HCT116 (cell line): ENCODE data around the gene CEP19. TPM values are rescaled to one million over a fixed set of nuclear protein-coding genes. Genes with fewer than 3 reads are reported as not detected.

Experiments used
- ATAC-seq: fragments of 200-7000 bp; cut with Tn5 transposase; 2 replicates; pipeline ENCODE4 v1.9.1; 2020; ENCODE audit warnings: mild to moderate bottlenecking, moderate library complexity
- BruUV-seq: library from RNA; stranded (reverse); fragments of 400-500 nt; replicated peaks from 2 replicates; lab custom pipeline; 2021; lab: Mats Ljungman, UMichigan
- CTCF ChIA-PET: fragments of 300-600 bp; sonication (Branson Sonifier 250); formaldehyde crosslinking; loops from one replicate; lab custom pipeline; 2021; ENCODE audit warnings: antibody characterized with exemption; lab: Charles Lee
- POLR2A ChIA-PET: fragments of 300-600, 350-600 bp; sonication (Branson Sonifier 250); formaldehyde crosslinking; loops from one replicate; lab custom pipeline; 2021; ENCODE audit warnings: antibody characterized with exemption; lab: Charles Lee
- RAD21 ChIA-PET, 2 experiments: fragments of 300-600 bp; sonication (Branson Sonifier 250); formaldehyde crosslinking; loops; one replicate each; lab custom pipeline; 2023; ENCODE audit warnings: low total read pairs in 2 of 2; ENCODE audit not compliant: uncharacterized antibody in 2 of 2, unreplicated experiment in 2 of 2, low non-redundant PET in 1 of 2; lab: Charles Lee
- DNase-seq: peaks from one replicate; pipeline ENCODE4 v3.0.0-alpha.2; 2010; ENCODE audit warnings: low read depth, low spot score
- H2AFZ ChIP-seq: fragments of 200-600 bp; shearing (Covaris generic), sonication (generic); 2 replicates; pipeline ENCODE4 v1.6.1; 2017; ENCODE audit warnings: low read depth, mixed run types, mixed read lengths, antibody characterized with exemption, low read length; ENCODE audit not compliant: poor library complexity, severe bottlenecking
- H3K27ac ChIP-seq: 2 replicates; pipeline ENCODE4 v1.5.1; 2012; ENCODE audit warnings: low read depth, low read length
- H3K27me3 ChIP-seq: fragments of 200-600 bp; sonication (generic); 2 replicates; pipeline ENCODE4 v1.6.1; 2016; ENCODE audit warnings: mixed run types, low read length, mixed read lengths; ENCODE audit not compliant: insufficient read depth
- H3K36me3 ChIP-seq, 2 experiments: fragments of 200-500 bp in 1 of 2; fragments of 200-600 bp in 1 of 2; sonication (Bioruptor generic) in 1 of 2; sonication (generic) in 1 of 2; 2 replicates each; pipeline versions ENCODE4 v1.5.1 to v1.6.1; 2014 to 2016; ENCODE audit warnings: low read length in 2 of 2, inconsistent platforms in 1 of 2, mixed read lengths in 1 of 2, mixed run types in 1 of 2; ENCODE audit not compliant: insufficient read depth in 2 of 2, control insufficient read depth in 1 of 2
- H3K4me1 ChIP-seq, 2 experiments: fragments of 200-600 bp in 1 of 2; sonication (generic) in 1 of 2; 2 replicates each; pipeline versions ENCODE4 v1.5.1 to v1.6.1; 2012 to 2017; ENCODE audit warnings: low read length in 2 of 2, inconsistent platforms in 1 of 2, mild to moderate bottlenecking in 1 of 2, mixed read lengths in 1 of 2, mixed run types in 1 of 2, moderate library complexity in 1 of 2; ENCODE audit not compliant: insufficient read depth in 2 of 2, control insufficient read depth in 1 of 2
- H3K4me2 ChIP-seq: fragments of 200-600 bp; sonication (generic); 2 replicates; pipeline ENCODE4 v1.6.1; 2017; ENCODE audit warnings: mixed run types, low read length, mixed read lengths
- H3K4me3 ChIP-seq, 2 experiments: fragments of 200-600 bp in 1 of 2; sonication (generic) in 1 of 2; replicated peaks in 1 of 2; 2 replicates each; pipeline ENCODE4 v1.5.1; 2011 to 2016; ENCODE audit warnings: low read length in 2 of 2, control low read depth in 1 of 2, low read depth in 1 of 2, mild to moderate bottlenecking in 1 of 2, mixed read lengths in 1 of 2, mixed run types in 1 of 2
- H3K79me2 ChIP-seq: fragments of 200-600 bp; sonication (generic); 2 replicates; pipeline ENCODE4 v1.6.1; 2017; ENCODE audit warnings: mild to moderate bottlenecking, mixed run types, low read length, moderate library complexity, mixed read lengths; ENCODE audit not compliant: insufficient read depth
- H3K9ac ChIP-seq: fragments of 200-600 bp; sonication (generic); 2 replicates; pipeline ENCODE4 v1.6.1; 2016; ENCODE audit warnings: low read length, mixed read lengths
- H3K9me2 ChIP-seq: fragments of 200-600 bp; sonication (generic), shearing (Covaris generic); 2 replicates; pipeline ENCODE4 v1.6.1; 2017; ENCODE audit warnings: mixed run types, mild to moderate bottlenecking, moderate library complexity; ENCODE audit not compliant: insufficient read depth
- H3K9me3 ChIP-seq, 2 experiments: fragments of 200-500 bp in 1 of 2; fragments of 200-600 bp in 1 of 2; sonication (Bioruptor generic) in 1 of 2; sonication (generic) in 1 of 2; 2 replicates each; pipeline ENCODE4 v1.6.1; 2014 to 2017; ENCODE audit warnings: low read length in 2 of 2, mixed read lengths in 2 of 2, inconsistent platforms in 1 of 2, low read depth in 1 of 2, mild to moderate bottlenecking in 1 of 2, mixed run types in 1 of 2, moderate library complexity in 1 of 2; ENCODE audit not compliant: control insufficient read depth in 1 of 2, insufficient read depth in 1 of 2
- H4K20me1 ChIP-seq: fragments of 200-600 bp; sonication (generic), shearing (Covaris generic); 2 replicates; pipeline ENCODE4 v1.6.1; 2017; ENCODE audit warnings: mixed run types, mild to moderate bottlenecking, moderate library complexity; ENCODE audit not compliant: insufficient read depth
- CBX3 ChIP-seq: IDR thresholded peaks from 2 replicates; pipeline ENCODE4 v1.6.1; 2012; ENCODE audit warnings: low read depth
- EGR1 ChIP-seq: IDR thresholded peaks from 2 replicates; pipeline ENCODE4 v1.6.1; 2012; ENCODE audit warnings: low read depth
- EZH2 ChIP-seq: fragments of 200-600 bp; sonication (generic); IDR thresholded peaks from 2 replicates; pipeline ENCODE4 v1.6.1; 2017; ENCODE audit warnings: antibody characterized with exemption, mixed run types
- EZH2phosphoT487 ChIP-seq: fragments of 200-600 bp; IDR thresholded peaks from 2 replicates; pipeline ENCODE4 v1.6.1; 2018; ENCODE audit warnings: antibody characterized with exemption, borderline replicate concordance
- MAX ChIP-seq: IDR thresholded peaks from 2 replicates; pipeline ENCODE4 v1.6.1; 2012
- POLR2A ChIP-seq: IDR thresholded peaks from 2 replicates; pipeline ENCODE4 v1.7.0; 2011; ENCODE audit warnings: borderline replicate concordance; ENCODE audit not compliant: insufficient read depth, insufficient read length; ENCODE audit errors: extremely low read depth
- POLR2AphosphoS5 ChIP-seq: IDR thresholded peaks from 2 replicates; pipeline ENCODE4 v1.6.1; 2011; ENCODE audit warnings: mild to moderate bottlenecking, low read depth, low read length, moderate library complexity
- SIN3A ChIP-seq: IDR thresholded peaks from 2 replicates; pipeline ENCODE4 v1.6.1; 2012; ENCODE audit warnings: low read depth
- SP1 ChIP-seq: IDR thresholded peaks from 2 replicates; pipeline ENCODE4 v1.6.1; 2012; ENCODE audit warnings: low read depth
- SRF ChIP-seq: IDR thresholded peaks from 2 replicates; pipeline ENCODE4 v1.6.1; 2012; ENCODE audit warnings: low read depth
- ZBTB33 ChIP-seq: IDR thresholded peaks from 2 replicates; pipeline ENCODE4 v1.6.1; 2011; ENCODE audit warnings: mild to moderate bottlenecking, low read length, moderate library complexity; ENCODE audit not compliant: insufficient replicate concordance; ENCODE audit errors: extremely low read depth
- ZFX ChIP-seq: fragments of 450-650 bp; IDR thresholded peaks from 2 replicates; pipeline ENCODE4 v1.6.1; 2017
- ZNF274 ChIP-seq: fragments of 200-500 bp; sonication (Bioruptor generic); IDR thresholded peaks from 2 replicates; pipeline ENCODE4 v1.6.1; 2014; ENCODE audit warnings: mild to moderate bottlenecking, low read depth, low read length, inconsistent platforms
- intact Hi-C: fragments of 100-400 bp; cut with micrococcal nuclease; formaldehyde crosslinking; loops from 2 replicates; pipeline ENCODE4 v1.10.0; 2022
- total RNA-seq: library from RNA; stranded (reverse); gene quantifications from one replicate; pipeline ENCODE4 v1.2.1, GENCODE V29; 2021; ENCODE audit not compliant: unreplicated experiment
- TF ChIP-seq, protein P1 (sequence below): IDR thresholded peaks from 2 replicates; pipeline ENCODE4 v1.6.1; 2012
- TF ChIP-seq, protein P2 (sequence below): IDR thresholded peaks from 2 replicates; pipeline ENCODE4 v1.6.1; 2012; ENCODE audit warnings: low read depth

CEP19 gene
- total RNA-seq, 1 experiment from 2014 or later, result 2.7 TPM

GRCh38 chr3:196737655-196738054 lies 25.6 kb upstream of the CEP19 start:
- Histone ChIP-seq H3K4me3 (no peak overlapping the region), H3K9ac (no peak overlapping the region), H4K20me1 (no peaks in the 10 kb centered on the region), H3K36me3 (no peaks in the 10 kb centered on the region), H2AFZ (no peak overlapping the region), H3K79me2 (peaks cover 28% of the 10 kb centered on the region), H3K27me3 (no peaks in the 10 kb centered on the region), H3K9me3 (no peaks in the 10 kb centered on the region), H3K4me1 (peaks cover 3 to 11% of the 10 kb centered on the region in 2 experiments; a peak in 3 of 4 replicates), H3K9me2 (no peaks in the 10 kb centered on the region), H3K4me2 (no peak overlapping the region), H3K27ac (no peak overlapping the region)
- BruUV-seq, result no TSS peak
- intact Hi-C loops, result no loop called here
- POLR2A ChIA-PET, result no interaction called here
- ATAC-seq (no peak), DNase-seq (no peak)
- no peak for TF ChIP-seq EGR1
- no peak for TF ChIP-seq CBX3
- no peak for TF ChIP-seq SP1
- CTCF ChIA-PET, result no interaction called here
- RAD21 ChIA-PET, result no interaction called here

- no TSS peak for BruUV-seq
- Histone ChIP-seq H4K20me1 (no peaks in the 10 kb centered on the region), H3K79me2 (peaks cover 20% of the 10 kb centered on the region), H3K36me3 (no peaks in the 10 kb centered on the region), H3K27ac (no peak overlapping the region), H3K4me1 (peaks cover 3 to 11% of the 10 kb centered on the region in 2 experiments; a peak in 3 of 4 replicates), H3K27me3 (no peaks in the 10 kb centered on the region), H3K9ac (no peak overlapping the region), H3K4me2 (no peak overlapping the region), H3K9me3 (no peaks in the 10 kb centered on the region), H3K9me2 (no peaks in the 10 kb centered on the region), H3K4me3 (no peak overlapping the region), H2AFZ (no peak overlapping the region)
- POLR2A ChIA-PET, result no interaction called here
- CTCF ChIA-PET, result no interaction called here
- ATAC-seq, result no peak
- RAD21 ChIA-PET, result no interaction called here
- DNase-seq, result no peak
- intact Hi-C loops, result no loop called here
- no peak for TF ChIP-seq MAX
- TF ChIP-seq EZH2phosphoT487, result no peak
- TF ChIP-seq ZNF274, result no peak
- no peak for TF ChIP-seq SIN3A
- TF ChIP-seq, protein P1, sequence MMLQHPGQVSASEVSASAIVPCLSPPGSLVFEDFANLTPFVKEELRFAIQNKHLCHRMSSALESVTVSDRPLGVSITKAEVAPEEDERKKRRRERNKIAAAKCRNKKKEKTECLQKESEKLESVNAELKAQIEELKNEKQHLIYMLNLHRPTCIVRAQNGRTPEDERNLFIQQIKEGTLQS, result no peak
- no peak for TF ChIP-seq CBX3
- no peak for TF ChIP-seq ZBTB33
- TF ChIP-seq EGR1, result no peak
- TF ChIP-seq POLR2AphosphoS5, result no peak
- no peak for TF ChIP-seq POLR2A
- TF ChIP-seq SRF, result no peak
- no peak for TF ChIP-seq SP1
- no peak for TF ChIP-seq ZFX
- TF ChIP-seq, protein P2, sequence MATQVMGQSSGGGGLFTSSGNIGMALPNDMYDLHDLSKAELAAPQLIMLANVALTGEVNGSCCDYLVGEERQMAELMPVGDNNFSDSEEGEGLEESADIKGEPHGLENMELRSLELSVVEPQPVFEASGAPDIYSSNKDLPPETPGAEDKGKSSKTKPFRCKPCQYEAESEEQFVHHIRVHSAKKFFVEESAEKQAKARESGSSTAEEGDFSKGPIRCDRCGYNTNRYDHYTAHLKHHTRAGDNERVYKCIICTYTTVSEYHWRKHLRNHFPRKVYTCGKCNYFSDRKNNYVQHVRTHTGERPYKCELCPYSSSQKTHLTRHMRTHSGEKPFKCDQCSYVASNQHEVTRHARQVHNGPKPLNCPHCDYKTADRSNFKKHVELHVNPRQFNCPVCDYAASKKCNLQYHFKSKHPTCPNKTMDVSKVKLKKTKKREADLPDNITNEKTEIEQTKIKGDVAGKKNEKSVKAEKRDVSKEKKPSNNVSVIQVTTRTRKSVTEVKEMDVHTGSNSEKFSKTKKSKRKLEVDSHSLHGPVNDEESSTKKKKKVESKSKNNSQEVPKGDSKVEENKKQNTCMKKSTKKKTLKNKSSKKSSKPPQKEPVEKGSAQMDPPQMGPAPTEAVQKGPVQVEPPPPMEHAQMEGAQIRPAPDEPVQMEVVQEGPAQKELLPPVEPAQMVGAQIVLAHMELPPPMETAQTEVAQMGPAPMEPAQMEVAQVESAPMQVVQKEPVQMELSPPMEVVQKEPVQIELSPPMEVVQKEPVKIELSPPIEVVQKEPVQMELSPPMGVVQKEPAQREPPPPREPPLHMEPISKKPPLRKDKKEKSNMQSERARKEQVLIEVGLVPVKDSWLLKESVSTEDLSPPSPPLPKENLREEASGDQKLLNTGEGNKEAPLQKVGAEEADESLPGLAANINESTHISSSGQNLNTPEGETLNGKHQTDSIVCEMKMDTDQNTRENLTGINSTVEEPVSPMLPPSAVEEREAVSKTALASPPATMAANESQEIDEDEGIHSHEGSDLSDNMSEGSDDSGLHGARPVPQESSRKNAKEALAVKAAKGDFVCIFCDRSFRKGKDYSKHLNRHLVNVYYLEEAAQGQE, result no peak
- TF ChIP-seq EZH2, result no peak
These were observed 24.8 kb upstream of the CEP19 start for GRCh38 chr3:196736670-196737374.
